GM18951 (cell line): ENCODE data around the gene MSMB.
"Not testable (repeated sequence)": the region's sequence is repeated elsewhere in the genome, so short reads cannot be mapped to it uniquely, and the experiment has no call there.

Experiments
- POLR2A ChIP-seq: IDR thresholded peaks from 4 replicates; pipeline ENCODE4 v1.6.1; 2011; ENCODE audit warnings: mild to moderate bottlenecking; ENCODE audit not compliant: insufficient read length, insufficient read depth; ENCODE audit errors: extremely low read depth
- in situ Hi-C: fragments of 300-500 bp; cut with MboI; formaldehyde crosslinking; loops from one replicate; pipeline ENCODE4 v1.12.0; 2022; ENCODE audit warnings: low sequenced_read_pairs, mixed read lengths, inconsistent platforms; ENCODE audit not compliant: unreplicated experiment

The MSMB gene

DNA sequence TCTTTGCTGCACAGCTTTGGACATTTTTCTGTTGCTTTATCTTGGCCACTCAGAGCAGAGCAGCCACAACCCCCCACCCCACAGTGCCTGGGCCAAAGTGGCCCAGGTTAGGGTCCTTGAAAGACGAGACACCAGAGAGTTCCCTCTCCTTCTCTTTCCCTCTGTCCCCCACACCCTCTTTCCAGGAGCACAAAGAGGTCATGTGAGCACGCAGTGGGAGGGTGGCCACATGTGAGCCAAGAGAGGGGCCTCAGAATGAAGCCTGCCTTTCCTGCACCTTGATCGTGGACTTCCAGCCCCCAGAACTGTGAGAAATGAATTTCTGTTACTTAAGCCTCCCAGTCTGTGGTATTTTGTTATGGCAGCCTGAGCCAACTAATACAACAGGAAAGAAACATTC, 14.6 kb upstream of the MSMB start:
- in situ Hi-C loops, result no loop called here
- no peak for TF ChIP-seq POLR2A

DNA sequence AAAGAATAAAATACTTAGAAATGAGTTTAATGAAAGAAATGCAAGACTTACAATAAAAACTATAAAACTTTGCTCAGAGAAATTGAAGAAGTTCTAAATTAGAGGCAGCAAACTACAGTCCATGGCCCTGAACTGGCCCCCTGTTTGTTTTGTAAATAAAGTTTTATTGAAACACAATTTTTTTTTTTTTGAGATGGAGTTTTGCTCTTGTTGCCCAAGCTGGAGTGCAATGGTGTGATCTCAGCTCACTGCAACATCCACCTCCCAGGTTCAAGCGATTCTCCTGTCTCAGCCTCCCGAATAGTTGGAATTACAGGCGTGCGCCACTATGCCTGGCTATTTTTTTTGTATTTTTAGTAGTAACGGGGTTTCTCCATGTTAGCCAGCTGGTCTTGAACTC, 11.9 kb upstream of the MSMB start:
- in situ Hi-C loops, result not testable (repeated sequence)

DNA sequence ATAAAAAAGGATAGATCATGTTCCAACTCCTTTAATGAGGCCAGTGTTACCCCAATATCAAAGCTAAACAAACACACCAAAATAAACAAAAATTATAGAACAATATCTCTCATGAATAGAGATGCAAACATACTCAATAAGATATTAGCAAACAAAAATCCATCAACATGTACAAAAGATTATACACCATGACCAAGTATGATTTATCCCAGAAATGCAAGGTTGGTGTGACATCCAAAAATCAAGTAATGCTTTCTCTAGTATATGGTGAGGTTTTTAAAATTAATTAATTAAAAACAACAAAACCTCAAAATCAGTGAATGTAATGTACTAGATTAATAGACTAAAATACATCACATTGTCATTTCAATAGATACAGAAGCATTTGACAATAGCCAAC, 11.0 kb upstream of the MSMB start:
- TF ChIP-seq POLR2A, result no peak
- in situ Hi-C loops, result no loop called here

DNA sequence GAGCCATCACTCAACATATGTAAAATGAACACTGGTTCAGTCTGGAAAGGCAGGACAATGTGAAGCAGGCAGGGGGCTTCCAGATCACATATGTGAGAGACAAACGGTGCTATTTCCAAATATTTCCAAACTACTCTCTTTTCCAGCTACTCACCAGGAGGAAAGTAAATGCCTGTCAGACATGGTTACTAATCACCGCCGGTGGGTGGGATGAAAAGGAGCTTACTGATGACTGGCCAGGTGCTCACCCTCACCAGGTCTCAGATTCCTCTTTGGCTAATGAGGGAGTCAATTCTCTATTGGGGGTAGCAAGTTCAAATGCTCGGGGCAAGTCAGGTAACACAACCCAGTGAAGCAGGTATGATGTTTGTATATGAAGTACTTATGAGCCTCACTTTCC, 9.7 kb upstream of the MSMB start:
- no peak for TF ChIP-seq POLR2A
- in situ Hi-C loops, result no loop called here

DNA sequence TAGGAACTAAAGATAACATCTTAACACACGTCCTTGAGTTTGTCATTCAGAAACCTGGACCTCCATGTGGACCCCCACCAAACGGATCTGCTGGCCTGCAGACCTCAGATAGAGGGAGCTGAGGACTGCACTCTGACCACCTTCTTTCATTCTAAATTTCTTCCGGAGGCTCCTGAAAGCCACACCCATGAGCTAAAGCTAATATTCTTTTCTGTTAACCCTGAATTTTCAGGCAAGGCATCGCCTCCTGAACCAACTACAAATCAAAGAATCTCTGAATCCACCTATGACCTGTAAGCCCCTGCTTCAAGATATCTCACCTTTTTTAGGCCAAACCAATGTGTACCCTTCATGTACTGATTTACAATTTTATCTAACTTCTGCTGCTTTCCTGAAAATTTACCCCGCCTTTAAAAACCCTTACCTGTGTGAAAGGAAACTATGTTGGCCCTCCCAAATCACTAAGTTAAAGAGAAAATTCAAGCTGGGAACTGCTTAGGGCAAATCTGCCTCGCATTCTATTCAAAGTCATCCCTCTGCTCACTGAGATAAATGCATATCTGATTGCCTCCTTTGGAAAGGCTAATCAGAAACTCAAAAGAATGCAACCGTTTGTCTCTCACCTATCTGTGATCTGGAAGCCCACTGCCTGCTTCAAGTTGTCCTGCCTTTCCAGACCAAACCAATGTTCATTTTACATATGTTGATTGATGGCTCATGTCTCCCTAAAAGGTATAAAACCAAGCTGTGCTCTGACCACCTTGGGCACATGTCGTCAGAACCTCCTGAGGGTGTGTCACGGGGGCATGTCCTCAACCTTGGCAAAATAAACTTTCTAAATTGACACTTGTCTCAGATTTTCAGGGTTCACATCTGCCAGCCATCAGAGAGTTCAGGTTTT, 7.7 kb upstream of the MSMB start:
- in situ Hi-C loops, result no loop called here
- no peak for TF ChIP-seq POLR2A

DNA sequence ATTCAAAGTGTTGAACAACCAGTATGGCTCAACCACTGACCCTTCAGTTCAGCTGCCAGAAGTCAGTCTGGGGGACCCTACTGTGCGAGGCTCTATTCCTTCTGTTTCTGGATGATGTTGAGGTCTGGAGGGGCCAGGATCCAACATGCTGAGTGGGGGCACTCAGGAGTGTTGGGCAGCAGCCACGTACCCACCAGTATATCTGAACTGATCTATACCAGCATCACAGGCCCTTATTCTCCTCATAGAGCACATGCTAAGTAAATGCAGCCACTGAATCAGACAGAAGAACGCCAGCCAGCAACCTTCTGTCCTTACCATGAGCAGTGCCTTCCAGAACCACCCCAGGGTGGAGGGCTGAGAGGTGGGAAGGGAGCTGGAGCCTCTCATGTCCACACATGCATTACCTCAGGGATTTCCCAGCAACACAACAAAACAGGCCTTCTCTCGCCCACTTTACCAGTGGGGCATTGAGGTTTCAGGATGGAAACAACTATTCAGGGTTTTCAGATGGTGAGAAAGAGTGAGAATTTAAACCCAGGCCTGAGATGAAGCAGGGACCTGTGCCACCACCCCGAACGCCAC, 6.8 kb upstream of the MSMB start:
- in situ Hi-C loops, result no loop called here
- no peak for TF ChIP-seq POLR2A

DNA sequence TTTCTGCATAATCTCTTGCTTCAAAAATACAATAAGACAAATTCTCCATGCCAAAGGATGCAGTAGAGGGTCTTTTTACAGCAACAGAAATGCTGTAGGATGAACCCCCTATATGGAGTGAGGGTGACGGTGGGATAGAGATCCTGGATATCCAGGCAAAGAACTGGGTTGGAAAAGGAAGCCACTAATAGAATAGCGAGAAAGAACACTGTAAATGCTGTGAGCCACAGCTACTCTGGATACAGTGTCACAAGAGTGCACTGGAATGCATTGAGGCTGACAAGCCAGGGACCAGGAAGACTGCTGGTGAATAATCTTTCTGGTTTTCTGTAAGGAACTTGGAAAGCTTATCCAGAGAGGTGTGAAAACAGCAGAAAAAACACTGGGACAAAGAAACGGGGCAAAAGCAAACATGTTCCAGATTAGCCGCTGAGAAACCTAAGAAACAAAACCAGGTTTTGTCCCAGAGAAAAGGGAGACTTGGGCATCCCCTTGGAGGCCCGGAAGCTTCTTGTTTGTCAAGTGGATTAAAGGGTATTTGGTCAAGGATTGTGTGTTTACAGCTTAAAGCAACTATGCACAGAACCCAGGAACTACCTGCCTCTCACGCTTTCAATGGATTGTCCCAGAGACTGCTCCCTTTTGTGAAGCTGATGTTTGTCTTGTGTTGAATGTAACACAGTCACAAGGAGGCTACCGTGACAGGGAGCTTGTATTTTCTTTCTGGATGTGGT, 6.2 kb upstream of the MSMB start:
- in situ Hi-C loops, result no loop called here
- TF ChIP-seq POLR2A, result no peak

DNA sequence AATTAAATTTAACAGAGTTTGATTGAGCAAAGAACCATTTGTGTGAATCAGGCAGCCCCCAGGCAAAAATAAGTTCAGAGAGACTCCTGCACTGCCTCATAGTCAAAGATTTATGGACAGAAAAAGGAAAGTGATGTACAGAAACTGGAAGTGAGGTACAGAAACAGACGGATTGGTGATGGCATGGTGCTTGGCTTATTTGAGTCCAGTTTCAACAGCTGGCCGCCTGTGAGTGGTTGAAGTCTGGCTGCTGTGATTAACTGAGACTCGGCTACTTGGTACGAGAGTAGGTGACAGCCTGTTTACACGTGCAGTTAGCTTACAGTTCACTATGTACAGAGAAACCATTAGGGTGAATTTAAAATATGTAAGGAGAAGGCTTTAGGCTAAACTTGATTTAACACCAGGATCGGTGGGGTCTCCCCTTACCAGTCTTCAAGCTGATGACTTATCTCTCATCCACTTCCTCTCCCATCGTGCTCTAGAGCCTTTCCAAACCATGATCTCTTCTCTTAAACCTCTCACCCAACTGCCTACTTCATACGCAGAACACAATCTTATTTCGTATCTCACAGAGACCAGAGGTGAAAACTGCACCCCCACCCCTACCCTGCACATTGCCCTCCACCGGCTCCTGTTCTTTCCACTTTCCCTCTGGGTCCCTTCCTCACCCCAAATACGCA, 5.0 kb upstream of the MSMB start:
- in situ Hi-C loops, result no loop called here
- no peak for TF ChIP-seq POLR2A

DNA sequence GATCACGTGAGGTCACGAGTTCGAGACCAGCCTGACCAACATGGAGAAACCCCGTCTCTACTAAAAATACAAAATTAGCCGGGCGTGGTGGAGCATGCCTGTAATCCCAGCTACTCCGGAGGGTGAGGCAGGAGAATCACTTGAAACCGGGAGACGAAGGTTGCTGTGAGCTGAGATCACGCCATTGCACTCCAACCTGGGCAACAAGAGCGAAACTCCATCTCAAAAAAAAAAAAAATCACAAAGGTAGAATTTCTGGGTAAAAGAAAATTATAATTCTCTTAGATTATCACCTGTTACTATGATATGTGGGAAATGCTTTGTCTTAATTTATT, 3.4 kb upstream of the MSMB start:
- in situ Hi-C loops, result not testable (repeated sequence)

DNA sequence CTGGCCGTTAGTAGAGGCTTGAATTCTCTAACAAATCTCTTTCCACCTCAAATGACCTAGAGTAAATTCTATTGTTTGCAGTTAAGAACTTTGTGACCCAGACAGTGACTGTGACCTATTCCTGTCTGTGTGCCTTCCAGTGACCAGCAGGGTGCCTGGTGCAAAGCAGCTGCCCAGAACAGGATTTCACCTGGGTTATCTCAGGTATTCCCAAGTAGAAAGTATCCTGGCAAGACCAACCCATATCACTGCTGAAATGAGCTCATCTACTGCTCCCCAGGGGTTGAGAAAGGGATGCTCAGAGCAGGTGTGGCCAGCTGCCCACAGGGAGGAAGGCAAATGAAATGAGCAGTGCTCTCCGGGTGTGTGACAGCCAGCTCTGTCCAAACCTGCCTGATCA, 2.1 kb upstream of the MSMB start:
- in situ Hi-C loops, result no loop called here
- no peak for TF ChIP-seq POLR2A

DNA sequence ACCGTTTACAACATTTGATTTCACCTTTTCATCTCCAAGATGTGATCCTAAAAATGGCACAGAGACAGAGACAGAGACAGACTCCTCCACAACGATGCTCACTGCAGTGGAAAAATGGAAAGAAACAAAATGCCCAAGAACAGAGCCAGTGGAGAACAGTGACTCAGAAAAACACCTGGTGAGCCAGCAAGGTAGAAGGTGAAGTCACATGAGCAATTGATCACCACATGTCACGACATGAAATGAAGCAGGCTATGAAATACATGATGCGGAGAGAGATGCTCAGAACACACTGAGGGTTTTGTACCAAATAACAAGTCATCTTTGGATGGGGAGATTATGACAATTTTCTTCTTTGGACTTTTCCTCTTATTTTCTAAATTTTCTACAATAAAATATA, 3.5 kb downstream of the MSMB start:
- no peak for TF ChIP-seq POLR2A
- in situ Hi-C loops, result no loop called here

DNA sequence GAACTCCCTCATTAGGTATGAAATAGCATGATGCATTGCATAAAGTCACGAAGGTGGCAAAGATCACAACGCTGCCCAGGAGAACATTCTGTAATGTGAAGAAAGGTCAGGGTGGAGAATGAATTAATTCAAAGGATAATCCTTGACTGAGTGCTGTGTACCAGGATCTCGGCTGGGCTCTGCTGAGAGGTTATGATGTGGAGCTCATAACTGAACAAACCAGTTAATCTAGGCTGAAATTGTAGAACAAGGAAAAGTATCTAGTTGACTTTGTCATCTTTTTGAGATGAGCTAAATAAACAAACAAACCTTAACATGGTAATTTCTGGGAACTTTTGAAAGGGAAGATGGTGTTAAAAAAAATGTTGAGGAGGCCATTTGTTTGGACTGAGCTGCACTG, 6.1 kb downstream of the MSMB start:
- in situ Hi-C loops, result no loop called here
- no peak for TF ChIP-seq POLR2A

DNA sequence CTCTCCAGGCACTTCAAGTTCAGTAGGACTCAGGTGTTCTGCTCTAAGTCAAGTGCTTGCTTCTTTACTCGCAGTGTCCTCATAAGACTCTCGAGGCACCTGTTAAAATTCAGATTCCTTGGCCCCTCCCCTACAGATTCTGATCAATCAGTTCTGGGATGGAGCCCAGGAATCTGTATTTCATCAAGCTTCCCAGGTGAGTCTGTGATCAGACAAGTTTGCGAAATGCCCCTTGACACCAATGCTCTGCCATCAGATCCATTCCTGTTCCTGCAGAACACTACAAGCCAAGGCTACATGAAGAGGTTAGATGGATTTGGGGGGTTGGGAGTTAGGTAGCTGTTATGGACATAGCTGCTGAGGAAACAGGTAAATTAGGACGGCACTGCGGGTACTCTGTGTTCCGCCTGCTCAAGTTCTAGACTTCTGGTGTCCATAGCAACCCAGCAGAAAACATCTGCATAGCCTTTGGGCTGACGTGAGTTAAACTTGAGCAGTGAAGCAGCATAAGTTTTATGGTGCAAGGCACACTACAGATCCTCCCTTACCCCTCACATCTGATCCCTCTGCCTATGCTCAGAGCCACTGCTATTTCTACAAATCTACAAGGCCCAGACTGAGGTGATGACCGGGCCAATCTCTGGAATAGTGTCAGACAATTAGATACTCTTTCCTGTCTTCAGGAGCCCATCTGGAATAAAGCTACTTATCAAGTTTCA, 8.8 kb downstream of the MSMB start:
- in situ Hi-C loops, result no loop called here
- no peak for TF ChIP-seq POLR2A
